Measurements from ENCODE around the gene SMYD5.
"Not testable (repeated sequence)": the region's sequence is repeated elsewhere in the genome, so short reads cannot be mapped to it uniquely, and the experiment has no call there.

Gene SMYD5

DNA sequence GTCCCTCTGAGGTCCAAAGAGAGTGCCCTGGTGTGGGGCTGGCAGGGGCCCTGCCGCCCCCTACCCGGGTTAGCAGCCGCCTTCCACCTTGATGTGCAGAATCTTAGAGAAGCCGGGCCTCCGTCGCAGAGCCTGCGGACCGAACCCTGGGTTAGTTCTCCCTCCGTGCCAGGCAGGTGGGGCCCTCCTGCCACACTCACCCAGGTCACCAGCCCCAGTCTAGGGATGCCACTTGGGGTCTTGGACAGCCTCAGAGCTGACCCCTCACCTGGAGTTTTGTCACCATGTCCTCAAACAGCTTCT, 44.8 kb downstream of the SMYD5 start:
- no peak overlapping the region for H3K4me3 ChIP-seq (ENCODE audit: low read depth, low read length)

DNA sequence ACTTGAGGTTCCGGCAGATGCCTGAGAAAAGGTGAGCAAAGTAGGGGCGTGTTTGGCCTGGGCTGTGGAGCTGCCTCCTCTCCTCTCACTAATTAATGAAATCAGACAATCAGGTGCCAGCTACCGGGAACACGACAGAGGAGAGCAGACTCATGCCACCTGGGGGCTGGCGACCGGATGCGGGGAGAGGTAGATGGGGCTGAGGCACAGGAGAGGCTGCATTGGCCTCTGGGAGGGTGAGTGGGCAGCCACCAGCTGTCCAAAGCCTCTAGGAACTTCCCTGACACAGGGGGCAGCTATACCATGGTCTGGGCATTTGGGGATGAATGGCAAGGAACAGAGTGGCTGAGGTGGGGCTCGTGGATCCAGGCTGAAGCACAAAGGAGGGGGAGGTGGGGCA, 45.2 kb downstream of the SMYD5 start:
- H3K4me3 ChIP-seq (ENCODE audit: low read depth, low read length): no peak overlapping the region

DNA sequence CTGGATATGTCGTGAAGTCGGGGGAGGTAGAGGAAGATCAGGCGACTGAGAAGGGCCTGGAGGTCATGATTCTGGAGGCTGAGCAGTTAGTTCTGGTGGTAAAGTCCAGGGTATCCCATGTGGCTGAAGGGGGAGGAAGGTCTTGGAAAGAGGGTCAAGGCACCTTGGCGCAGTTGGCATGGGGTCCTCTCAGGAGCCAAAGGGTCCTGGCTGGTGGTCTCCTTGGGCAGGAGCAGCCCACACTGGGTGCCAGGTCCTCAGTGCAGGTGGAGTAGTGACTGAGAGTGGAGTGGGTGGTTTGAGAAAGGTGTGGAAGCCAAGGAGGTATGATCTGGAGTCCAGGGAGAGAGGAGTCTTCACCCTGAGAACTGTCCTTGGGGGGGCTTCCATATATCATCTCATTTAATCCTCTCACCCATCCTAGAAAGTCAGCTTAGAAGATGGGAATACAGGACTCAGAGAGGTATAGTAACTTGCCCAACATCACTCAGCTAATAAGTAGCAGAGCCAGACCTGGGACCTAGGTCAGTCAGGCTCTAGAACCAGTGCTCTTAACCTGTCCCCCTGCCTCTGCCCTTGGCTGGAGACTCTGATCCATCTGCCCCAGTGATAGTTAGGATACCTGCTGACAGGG, 45.8 kb downstream of the SMYD5 start:
- no peak overlapping the region for H3K4me3 ChIP-seq (ENCODE audit: low read depth, low read length)

DNA sequence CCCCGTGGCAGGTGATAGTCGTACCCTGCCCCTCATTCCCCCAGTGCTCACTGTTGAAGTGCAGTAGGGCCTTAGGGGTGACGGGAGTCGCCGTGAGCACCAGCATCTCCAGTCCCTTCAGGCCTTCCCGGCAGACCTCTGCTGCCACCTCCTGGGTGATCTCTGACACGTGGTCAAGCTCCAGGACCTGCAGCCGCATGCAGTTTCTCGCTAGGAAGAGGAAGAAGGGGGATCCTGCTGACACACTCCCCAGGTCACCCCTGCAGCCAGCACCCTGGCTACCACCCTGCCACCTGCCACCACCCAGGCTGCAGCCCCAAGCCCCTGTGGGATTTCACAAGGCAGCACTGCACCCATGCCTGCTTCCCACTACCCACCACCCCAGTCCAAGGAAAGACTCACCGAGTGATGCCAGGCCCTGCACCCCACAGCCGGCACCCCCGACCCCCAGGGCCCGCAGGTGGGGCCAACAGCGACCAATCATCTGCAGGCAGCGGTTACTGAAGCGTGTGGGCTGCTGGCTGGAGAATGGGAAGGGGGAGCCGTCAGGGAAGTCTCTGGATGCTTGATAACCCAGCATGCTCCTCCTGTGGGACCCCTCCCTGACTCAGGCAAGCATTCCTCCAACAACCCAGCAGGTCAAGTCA, 46.4 kb downstream of the SMYD5 start:
- no peak overlapping the region for H3K4me3 ChIP-seq (ENCODE audit: low read depth, low read length)

GRCh38 chr2:73262108-73262651, 48.1 kb downstream of the SMYD5 start:
- no peak overlapping the region for H3K4me3 ChIP-seq (ENCODE audit: low read depth, low read length)

DNA sequence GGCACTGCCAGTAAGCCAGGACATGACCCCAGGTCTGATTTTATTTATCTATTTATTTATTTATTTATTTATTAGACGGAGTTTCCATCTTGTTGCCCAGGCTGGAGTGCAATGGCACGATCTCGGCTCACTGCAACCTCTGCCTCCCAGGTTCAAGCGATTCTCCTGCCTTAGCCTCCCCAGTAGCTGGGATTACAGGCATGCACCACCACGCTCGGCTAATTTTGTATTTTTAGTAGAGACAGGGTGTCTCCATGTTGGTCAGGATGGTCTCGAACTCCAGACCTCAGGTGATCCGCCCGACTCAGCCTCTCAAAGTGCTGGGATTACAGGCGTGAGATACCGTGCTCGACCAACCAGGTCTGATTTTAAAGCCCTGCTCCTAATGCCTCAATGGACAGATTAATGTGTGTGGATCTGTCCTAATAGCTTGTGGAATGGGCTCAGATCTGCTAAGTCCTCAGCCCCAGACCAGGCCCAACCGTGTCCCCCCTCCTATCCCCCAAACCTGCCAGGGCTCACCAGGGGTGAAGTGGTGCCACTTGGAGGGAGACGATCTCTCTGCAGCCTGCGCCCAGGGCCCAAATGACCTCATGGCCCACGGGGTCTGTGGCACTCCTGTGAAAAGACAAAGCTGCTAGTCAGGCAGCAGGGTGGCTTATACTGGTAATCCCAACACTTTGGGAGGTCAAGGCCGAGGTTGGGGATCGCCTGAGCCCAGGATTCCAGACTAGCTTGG, 48.8 kb downstream of the SMYD5 start:
- not testable (repeated sequence) for H3K4me3 ChIP-seq (ENCODE audit: low read depth, low read length)

DNA sequence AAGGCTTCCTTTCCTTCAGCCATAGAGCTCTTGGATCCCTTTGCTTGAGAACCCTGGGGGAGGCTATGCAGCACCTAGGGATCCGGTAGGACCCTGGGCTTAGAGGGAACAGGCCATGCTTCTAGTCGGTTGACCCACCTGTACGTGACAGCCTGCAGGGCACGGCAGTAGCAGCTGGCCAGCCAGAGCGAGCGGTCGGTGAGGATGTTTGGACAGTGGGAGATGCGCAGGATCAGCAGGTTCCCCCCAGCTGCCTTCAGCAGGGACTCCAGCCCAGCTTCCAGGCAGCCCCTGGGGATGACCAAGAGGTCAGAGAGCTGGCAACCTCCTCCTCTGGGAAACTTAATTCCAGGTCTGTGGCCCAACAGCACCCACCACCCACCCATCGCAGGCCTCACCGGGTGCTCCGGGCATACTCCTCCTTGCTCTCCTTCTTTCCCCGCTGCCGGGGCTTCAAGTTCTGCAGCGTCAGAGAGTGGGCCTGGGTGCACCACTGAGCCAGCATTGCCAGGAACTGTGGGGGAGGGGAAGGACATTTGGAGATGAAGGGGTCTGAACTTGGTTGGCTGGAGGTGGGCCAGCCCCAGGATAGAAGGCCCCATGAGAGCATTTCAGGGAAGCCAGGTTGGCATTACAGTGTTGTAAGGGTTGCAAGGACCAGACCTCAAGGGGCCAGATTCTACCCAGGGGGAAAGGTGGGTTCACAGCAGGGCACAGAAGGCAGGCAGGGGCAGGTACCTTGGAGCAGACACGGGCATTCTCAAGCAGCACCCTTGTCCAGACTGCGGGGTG, 49.7 kb downstream of the SMYD5 start:
- no peak overlapping the region for H3K4me3 ChIP-seq (ENCODE audit: low read depth, low read length)

DNA sequence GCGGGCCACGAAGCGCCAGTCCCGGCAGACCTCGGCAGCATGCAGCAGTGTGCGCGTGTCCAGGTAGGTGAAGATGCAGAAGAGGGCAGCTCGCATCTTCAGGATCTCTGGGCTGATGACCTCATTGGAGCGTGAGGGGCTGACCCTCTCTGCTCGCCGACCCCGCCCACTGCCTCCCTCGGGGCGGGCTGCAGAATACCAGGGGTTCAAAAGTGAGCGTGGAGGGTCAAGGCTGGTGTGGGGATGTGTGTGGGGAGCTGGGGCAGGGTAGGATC, 50.2 kb downstream of the SMYD5 start:
- no peak overlapping the region for H3K4me3 ChIP-seq (ENCODE audit: low read depth, low read length)

DNA sequence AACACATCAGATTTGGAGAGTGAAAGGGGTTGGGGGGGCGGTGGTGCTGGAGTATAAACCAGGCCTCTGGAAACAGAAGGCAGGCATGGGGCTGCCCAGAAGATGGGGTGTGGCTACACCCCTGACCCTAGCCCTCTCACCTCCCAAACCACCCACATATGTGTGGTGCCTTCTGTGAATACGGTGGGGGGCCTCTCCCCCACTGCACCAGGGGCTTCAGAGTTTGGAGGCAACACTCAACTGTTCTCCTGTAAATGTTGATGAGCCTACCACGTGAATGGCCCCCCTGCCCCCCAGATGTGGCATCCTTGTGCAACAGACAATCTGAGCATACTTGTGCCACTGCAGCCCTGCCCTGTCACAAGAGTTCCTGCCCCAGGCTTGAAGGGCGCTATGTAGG, 50.7 kb downstream of the SMYD5 start:
- H3K4me3 ChIP-seq (ENCODE audit: low read depth, low read length): no peak overlapping the region

GRCh38 chr2:73265298-73266060, 51.4 kb downstream of the SMYD5 start:
- no peak overlapping the region for H3K4me3 ChIP-seq (ENCODE audit: low read depth, low read length)

DNA sequence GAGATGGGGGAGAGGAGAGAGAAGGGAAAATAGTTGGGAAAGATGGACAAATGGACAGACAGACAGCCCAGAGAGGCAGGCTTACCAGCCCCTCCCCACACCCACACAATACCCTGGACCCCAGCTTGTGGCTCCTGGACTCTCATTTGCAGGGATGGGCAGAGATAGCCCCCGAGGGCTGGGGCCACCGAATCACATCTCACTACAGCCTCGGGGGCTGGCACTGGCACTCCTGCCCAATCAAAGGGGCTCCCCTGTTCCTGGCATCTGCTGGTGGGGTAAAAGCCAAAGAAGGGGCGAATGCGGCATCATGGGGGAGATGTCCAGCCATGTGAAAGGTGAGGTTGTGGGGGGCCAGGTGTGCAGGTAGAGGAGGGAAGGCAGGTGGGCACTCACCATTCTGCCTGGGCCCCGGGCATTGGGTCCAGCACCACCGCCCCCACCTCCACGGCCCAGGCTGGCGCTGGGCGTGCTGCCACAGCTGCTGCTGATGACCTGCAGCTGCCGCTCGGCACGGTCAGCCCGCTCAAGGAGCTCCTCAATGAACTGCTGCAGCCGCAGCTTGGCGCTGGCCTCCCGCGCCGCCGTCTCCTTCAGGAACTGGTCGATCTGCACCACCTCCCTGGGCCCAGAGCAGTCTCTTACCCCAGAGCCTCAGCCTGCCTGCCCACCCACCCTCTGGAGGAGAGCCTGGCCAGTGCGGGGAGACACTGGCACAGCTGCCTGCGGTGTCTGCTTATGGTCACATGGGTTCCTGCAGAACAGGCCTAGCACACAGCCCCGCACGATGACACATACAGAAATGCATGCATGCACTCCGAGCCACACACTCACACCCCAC, 52.2 kb downstream of the SMYD5 start:
- no peak overlapping the region for H3K4me3 ChIP-seq (ENCODE audit: low read depth, low read length)

DNA sequence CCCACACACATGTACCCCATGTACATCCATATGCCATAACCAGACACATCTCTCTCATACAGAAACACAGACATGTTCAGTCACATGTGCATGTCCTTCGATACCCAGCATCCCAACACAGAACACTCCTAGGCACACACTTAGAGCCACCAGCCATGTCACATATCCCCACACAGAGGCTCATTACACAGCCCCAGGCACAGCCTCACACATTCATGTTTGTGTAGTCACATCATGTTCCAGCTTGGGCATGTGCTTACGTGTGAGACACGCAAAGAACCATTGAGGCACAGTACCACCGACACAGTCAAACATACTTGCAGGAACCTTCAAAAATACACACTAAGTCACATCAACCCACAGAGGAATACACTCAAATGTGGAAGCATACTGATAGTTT, 53.0 kb downstream of the SMYD5 start:
- H3K4me3 ChIP-seq (ENCODE audit: low read depth, low read length): no peak overlapping the region

DNA sequence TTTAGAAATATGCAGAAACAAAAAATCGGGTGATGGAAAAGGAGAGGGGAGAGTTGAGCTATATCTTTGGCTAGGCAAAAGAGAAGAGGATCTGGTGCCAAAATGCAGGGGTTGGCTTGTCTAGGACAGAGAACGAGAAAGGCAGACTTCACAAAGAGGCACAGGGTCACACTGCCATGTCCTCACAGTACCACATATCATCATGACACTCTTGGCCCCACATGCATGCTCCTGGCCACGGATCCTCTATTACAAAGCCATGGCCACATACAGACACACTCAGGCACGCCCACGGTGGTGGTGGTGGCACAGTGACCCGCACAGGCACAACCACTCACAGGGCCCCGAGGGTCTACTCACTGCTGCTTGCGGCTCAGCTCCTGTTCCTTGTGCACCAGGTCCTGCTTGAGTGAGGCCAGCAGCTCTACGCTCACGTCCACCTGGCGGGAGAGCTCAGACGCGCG, 54.4 kb downstream of the SMYD5 start:
- H3K4me3 ChIP-seq (ENCODE audit: low read depth, low read length): peak overlapping the region; percentile 9

GRCh38 chr2:73268830-73269685, 55.0 kb downstream of the SMYD5 start:
- peak overlapping the region; percentile 27 for H3K4me3 ChIP-seq (ENCODE audit: low read depth, low read length)

GRCh38 chr2:73269686-73270465, 55.8 kb downstream of the SMYD5 start:
- H3K4me3 ChIP-seq (ENCODE audit: low read depth, low read length): peak overlapping the region; percentile 27

DNA sequence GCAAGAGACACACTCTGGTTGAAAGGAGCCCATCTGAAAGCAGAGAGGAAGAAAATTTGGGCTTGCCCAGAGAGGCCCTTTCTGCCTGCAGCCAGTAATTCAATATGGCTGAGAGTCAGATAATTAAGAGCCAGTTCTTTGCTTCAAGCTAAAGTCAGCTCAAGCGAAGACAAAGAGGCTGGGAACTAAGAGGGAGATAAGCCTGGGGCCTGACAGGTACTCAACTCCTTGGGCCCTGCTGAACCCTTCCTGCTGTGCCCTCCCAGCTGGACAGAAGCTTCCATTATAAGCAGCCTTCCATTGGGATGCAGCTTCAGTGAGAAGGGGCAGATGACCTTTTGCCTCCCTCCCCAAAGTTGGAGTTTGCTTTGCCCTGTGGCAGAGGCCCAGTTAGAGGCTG, 58.2 kb downstream of the SMYD5 start:
- no peak overlapping the region for H3K4me3 ChIP-seq (ENCODE audit: low read depth, low read length)

All from iPS-11a (cell line).